WTC11 (cell line): Measurements from ENCODE around the gene RHOF.

ENCODE experiments used
- AFF4 ChIP-seq: sonication (generic); formaldehyde crosslinking; IDR thresholded peaks from 2 replicates; pipeline ENCODE4 v1.8.1; 2023; ENCODE audit warnings: mild to moderate bottlenecking, missing genetic modification reagents, borderline replicate concordance
- ARID4B ChIP-seq: sonication (generic); formaldehyde crosslinking; IDR thresholded peaks from 2 replicates; pipeline ENCODE4 v1.8.0; 2023; ENCODE audit warnings: missing genetic modification reagents, mild to moderate bottlenecking, borderline replicate concordance
- CTCF ChIP-seq: fragments of 200-600 bp; IDR thresholded peaks from 2 replicates; pipeline ENCODE4 v1.8.0; 2022; ENCODE audit warnings: antibody characterized with exemption
- E2F4 ChIP-seq: sonication (generic); formaldehyde crosslinking; IDR thresholded peaks from 2 replicates; pipeline ENCODE4 v1.8.1; 2022; ENCODE audit warnings: low read depth, mild to moderate bottlenecking, moderate library complexity, missing genetic modification reagents, borderline replicate concordance
- ESRRA ChIP-seq: sonication (generic); formaldehyde crosslinking; IDR thresholded peaks from 2 replicates; pipeline ENCODE4 v1.8.1; 2022; ENCODE audit warnings: mild to moderate bottlenecking, missing genetic modification reagents, borderline replicate concordance
- FOXJ3 ChIP-seq: sonication (generic); formaldehyde crosslinking; IDR thresholded peaks from 2 replicates; pipeline ENCODE4 v1.9.0; 2021; ENCODE audit warnings: missing genetic modification reagents, mild to moderate bottlenecking, borderline replicate concordance
- IRF1 ChIP-seq: sonication (generic); formaldehyde crosslinking; IDR thresholded peaks from 2 replicates; pipeline ENCODE4 v1.8.0; 2023; ENCODE audit warnings: missing genetic modification reagents
- MAX ChIP-seq: sonication (generic); formaldehyde crosslinking; IDR thresholded peaks from 2 replicates; pipeline ENCODE4 v1.8.0; 2022; ENCODE audit warnings: mild to moderate bottlenecking, missing genetic modification reagents
- MXD4 ChIP-seq: fragments of 250-450 bp; sonication (Bioruptor Pico); IDR thresholded peaks from 2 replicates; pipeline ENCODE4 v1.8.0; 2021; ENCODE audit warnings: mild to moderate bottlenecking, moderate library complexity, borderline replicate concordance
- NR2C2 ChIP-seq: sonication (generic); formaldehyde crosslinking; IDR thresholded peaks from 2 replicates; pipeline ENCODE4 v1.8.0; 2022; ENCODE audit warnings: mild to moderate bottlenecking, missing genetic modification reagents
- USF2 ChIP-seq: sonication (generic); formaldehyde crosslinking; IDR thresholded peaks from 2 replicates; pipeline ENCODE4 v1.8.1; 2023; ENCODE audit warnings: mild to moderate bottlenecking, missing genetic modification reagents, moderate library complexity

GRCh38 chr12:121764808-121765207, 28.7 kb downstream of the RHOF start:
- TF ChIP-seq CTCF: no peak
- no peak for TF ChIP-seq NR2C2
- no peak for TF ChIP-seq E2F4 (CRISPR knock-in tag)
- TF ChIP-seq ESRRA (CRISPR knock-in tag): no peak
- no peak for TF ChIP-seq AFF4
- no peak for TF ChIP-seq ARID4B (CRISPR knock-in tag)
- TF ChIP-seq IRF1 (CRISPR knock-in tag): no peak
- TF ChIP-seq MXD4 (CRISPR knock-in tag): no peak
- TF ChIP-seq MAX (CRISPR knock-in tag): no peak
- no peak for TF ChIP-seq USF2 (CRISPR knock-in tag)
- no peak for TF ChIP-seq FOXJ3
